Measurements from ENCODE around the gene CDK6.

DNA sequence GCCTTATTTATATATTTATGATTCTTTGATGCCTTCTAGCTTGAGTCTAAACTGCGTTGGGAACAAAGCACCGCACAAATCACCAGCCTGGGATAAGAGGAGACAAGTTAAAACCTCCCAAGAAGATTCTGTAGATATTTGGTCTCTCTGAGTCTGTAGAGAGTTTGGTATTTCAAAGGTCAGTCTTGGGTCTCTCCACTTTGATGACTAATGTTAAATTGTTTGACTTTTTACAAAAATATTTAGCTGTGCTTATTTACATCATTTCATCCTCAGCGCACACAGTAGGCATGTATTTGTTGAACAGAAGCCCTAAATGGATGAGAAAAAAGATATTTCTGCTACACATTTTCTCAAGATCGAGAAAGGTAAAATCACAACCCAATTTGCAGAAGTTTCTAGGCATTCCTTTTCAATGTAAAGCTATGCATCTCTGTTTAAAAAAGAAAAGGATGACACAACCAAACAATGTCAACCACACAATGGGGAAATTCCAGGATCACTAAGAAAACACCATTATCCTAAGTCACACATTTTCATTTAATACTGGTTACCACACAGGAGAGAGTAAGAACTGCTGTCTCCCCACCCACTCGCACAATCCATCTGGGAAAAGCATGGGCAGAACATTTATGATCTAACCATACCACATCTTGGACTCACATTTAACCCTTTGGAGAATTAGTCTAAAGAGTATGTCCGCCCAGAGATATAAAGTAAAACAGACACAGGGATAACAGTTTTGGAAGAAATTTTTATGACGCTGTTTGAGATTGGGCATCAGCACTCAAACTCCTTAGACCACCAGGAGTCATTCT, 4.4 kb downstream of the CDK6 start:
- TF ChIP-seq, protein P1, sequence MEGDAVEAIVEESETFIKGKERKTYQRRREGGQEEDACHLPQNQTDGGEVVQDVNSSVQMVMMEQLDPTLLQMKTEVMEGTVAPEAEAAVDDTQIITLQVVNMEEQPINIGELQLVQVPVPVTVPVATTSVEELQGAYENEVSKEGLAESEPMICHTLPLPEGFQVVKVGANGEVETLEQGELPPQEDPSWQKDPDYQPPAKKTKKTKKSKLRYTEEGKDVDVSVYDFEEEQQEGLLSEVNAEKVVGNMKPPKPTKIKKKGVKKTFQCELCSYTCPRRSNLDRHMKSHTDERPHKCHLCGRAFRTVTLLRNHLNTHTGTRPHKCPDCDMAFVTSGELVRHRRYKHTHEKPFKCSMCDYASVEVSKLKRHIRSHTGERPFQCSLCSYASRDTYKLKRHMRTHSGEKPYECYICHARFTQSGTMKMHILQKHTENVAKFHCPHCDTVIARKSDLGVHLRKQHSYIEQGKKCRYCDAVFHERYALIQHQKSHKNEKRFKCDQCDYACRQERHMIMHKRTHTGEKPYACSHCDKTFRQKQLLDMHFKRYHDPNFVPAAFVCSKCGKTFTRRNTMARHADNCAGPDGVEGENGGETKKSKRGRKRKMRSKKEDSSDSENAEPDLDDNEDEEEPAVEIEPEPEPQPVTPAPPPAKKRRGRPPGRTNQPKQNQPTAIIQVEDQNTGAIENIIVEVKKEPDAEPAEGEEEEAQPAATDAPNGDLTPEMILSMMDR (IDR thresholded peaks at IDR 0.05; ENCODE audit: low read depth, low read length), result no peak
- TF ChIP-seq EZH2phosphoT487 (IDR thresholded peaks at IDR 0.05; ENCODE audit: low read depth), result no peak

Measured in OCI-LY3 (cell line).